NAMALWA (cell line): ENCODE measurements around the gene CCDC85A.

Experiments used
- DNase-seq: peaks from one replicate; pipeline ENCODE4 v3.0.0-alpha.2; 2015; ENCODE audit warnings: low spot score

Gene CCDC85A

GRCh38 chr2:56372071-56372656, 188.4 kb downstream of the CCDC85A start:
- peak; percentile 58 for DNase-seq

- DNase-seq: no peak
Measured at GRCh38 chr2:56375251-56375650, 191.5 kb downstream of the CCDC85A start.

GRCh38 chr2:56376699-56377665, 193.2 kb downstream of the CCDC85A start:
- DNase-seq: no peak

- DNase-seq: no peak
Measured at GRCh38 chr2:56379066-56379465, 195.3 kb downstream of the CCDC85A start.

- DNase-seq: no peak
Measured at GRCh38 chr2:56380861-56381260, 197.1 kb downstream of the CCDC85A start.

GRCh38 chr2:56382466-56382865, 198.7 kb downstream of the CCDC85A start:
- DNase-seq: no peak

- no peak for DNase-seq
Measured at GRCh38 chr2:56386657-56387056, 202.9 kb downstream of the CCDC85A start.

GRCh38 chr2:56390644-56391043, 206.9 kb downstream of the CCDC85A start:
- DNase-seq: no peak

- no peak for DNase-seq
Measured at GRCh38 chr2:56410140-56410539, 226.3 kb downstream of the CCDC85A start.

- no peak for DNase-seq
Measured at GRCh38 chr2:56416500-56417176, 232.8 kb downstream of the CCDC85A start.
